Esophagus squamous epithelium (tissue), 4 donors: ENCODE measurements around the gene FOXN1.

ENCODE experiments used
- CTCF ChIP-seq, 6 experiments: fragments of 450-650 bp in 4 of 6; fragments of 200-600 bp in 2 of 6; sonication (generic) in 2 of 6; IDR thresholded peaks; one replicate each; pipeline ENCODE4 v1.5.1; 2016 to 2019; ENCODE audit warnings: antibody characterized with exemption in 6 of 6, mild to moderate bottlenecking in 4 of 6, moderate library complexity in 4 of 6
- POLR2A ChIP-seq, 4 donors: fragments of 450-650 bp; IDR thresholded peaks; one replicate each; pipeline ENCODE4 v1.6.1; 2017; ENCODE audit warnings: antibody characterized with exemption in 4 of 4, mild to moderate bottlenecking in 4 of 4, moderate library complexity in 3 of 4

GRCh38 chr17:28533091-28533807 is 27.1 kb downstream of the FOXN1 start:
- TF ChIP-seq CTCF (IDR thresholded peaks at IDR 0.05) (no peak), POLR2A (IDR thresholded peaks at IDR 0.05) (no peak)
